ENCODE results near the gene ATPAF1.

- no peak for TF ChIP-seq POLR2AphosphoS5 (IDR thresholded peaks at IDR 0.05; ENCODE audit: low read depth, low read length)
- TF ChIP-seq CTCF (IDR thresholded peaks at IDR 0.05) = no peak
Observed at GRCh38 chr1:46665983-46666382, 2.2 kb downstream of the ATPAF1 start.

Measured in Panc1 (cell line).